ENCODE results near the gene PRR5. TPM values are rescaled to one million over a fixed set of nuclear protein-coding genes. Genes with fewer than 3 reads are reported as not detected.

PRR5 gene
- total RNA-seq, 4 donors from 2014 or later, result 0.29 to 20.0 (median 10.8) TPM

DNA sequence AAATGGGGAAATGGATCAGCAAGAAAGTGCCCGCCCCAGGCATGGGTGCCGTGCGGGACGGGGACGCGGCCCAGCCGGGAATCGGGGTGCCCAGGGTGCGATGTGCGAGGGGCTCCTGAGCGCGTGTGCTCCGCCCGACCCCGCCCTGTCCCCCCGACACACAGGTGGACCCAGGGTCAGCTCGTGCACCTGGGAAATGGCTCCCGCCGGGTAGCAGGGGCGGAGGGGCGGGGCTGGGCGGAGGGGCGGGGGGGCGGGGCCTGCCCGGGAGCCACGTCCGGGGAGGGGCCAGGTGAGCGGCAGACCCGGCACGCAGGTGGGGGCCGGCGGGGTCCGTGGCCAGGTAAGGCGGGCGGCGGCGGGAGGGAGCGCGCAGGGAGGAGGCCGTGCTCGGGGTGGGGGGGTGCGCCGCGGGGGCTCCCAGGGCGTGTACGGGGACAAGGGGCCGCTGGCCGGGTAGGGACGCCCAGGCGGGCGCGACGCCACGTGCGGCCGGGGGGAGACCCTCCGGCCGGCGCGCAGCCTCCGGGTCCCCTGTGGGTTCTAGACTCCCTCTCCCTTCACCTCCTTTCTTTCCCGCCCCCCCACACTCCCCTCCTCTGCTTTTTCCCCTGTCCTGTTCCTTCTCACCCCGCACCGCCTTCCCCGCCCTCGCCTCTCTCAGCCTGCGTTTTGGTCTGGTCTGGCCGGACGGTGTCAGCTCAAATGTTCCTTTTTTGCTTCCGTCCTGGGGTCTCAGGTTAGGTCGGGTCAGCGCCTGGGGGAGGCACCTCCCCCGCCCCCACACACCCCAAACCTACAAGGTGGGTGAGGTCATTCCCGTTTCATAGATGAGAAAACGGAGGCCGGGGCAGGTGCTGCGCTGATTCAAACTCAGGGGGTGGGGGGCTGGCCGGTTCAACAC, 50.5 kb downstream of the PRR5 start, which contains the start of gene ARHGAP8:
Gene ARHGAP8 (plus strand): TSS at position 291 of the 904 bp plus-strand sequence. CDS start 33,953 bp downstream, outside the sequence.
- Histone ChIP-seq H3K4me3 (no peak within 1 kb of the TSS), H3K4me1 (peaks cover 0 to 5% of the 10 kb centered on the region in 2 donors), H3K27ac (no peak within 1 kb of the TSS), H3K9me3 (peaks cover 0 to 9% of the 10 kb centered on the region in 2 donors), H3K27me3 (peaks cover 0 to 22% of the 10 kb centered on the region in 2 donors), H3K36me3 (no peaks in the 10 kb centered on the region)
- intact Hi-C loops (cut with DNase I; ENCODE audit: low total_unique reads), result no loop called here
- TF ChIP-seq, protein P1, sequence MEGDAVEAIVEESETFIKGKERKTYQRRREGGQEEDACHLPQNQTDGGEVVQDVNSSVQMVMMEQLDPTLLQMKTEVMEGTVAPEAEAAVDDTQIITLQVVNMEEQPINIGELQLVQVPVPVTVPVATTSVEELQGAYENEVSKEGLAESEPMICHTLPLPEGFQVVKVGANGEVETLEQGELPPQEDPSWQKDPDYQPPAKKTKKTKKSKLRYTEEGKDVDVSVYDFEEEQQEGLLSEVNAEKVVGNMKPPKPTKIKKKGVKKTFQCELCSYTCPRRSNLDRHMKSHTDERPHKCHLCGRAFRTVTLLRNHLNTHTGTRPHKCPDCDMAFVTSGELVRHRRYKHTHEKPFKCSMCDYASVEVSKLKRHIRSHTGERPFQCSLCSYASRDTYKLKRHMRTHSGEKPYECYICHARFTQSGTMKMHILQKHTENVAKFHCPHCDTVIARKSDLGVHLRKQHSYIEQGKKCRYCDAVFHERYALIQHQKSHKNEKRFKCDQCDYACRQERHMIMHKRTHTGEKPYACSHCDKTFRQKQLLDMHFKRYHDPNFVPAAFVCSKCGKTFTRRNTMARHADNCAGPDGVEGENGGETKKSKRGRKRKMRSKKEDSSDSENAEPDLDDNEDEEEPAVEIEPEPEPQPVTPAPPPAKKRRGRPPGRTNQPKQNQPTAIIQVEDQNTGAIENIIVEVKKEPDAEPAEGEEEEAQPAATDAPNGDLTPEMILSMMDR (IDR thresholded peaks at IDR 0.05), result no peak
- no peak for DNase-seq

DNA sequence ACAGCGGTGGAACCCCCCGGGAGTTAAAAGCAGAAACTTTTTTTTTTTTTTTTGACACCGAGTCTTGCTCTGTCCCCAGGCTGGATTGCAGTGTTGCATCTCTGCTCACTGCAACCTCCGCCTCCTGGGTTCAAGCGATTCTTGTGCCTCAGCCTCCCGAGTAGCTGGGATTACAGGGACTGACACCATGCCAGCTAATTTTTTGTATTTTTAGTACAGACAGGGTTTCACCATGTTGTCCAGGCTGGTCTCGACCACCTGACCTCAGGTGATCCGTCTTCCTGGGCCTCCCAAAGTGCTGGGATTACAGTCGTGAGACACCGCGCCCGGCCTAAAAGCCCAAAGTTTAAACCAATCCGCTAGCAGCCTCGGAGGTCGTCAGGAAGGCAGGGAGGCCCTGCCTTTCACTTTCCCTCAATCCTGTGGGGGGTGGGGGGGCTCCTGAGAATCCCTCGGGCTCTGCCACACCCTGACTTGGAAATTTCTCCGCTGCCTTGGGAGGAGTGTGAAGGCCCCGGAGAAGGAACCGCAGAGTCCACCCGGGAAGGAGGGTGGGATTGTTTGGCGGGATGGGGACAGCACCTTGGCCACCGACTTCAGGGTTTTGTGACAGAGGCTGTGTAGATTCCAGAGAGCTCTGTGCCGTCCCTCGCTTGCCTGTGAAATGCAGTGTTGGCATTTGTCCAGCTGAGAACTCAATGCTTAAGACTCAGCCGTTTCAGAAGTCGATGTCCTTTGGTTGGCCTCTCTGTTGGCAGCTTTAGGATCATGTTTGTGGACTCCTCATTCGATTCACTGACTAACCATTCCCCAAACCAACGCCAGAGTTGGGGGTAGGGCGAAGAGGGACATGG, 51.4 kb downstream of the PRR5 start:
- Histone ChIP-seq H3K27ac (no peak overlapping the region), H3K4me3 (no peak overlapping the region)

DNA sequence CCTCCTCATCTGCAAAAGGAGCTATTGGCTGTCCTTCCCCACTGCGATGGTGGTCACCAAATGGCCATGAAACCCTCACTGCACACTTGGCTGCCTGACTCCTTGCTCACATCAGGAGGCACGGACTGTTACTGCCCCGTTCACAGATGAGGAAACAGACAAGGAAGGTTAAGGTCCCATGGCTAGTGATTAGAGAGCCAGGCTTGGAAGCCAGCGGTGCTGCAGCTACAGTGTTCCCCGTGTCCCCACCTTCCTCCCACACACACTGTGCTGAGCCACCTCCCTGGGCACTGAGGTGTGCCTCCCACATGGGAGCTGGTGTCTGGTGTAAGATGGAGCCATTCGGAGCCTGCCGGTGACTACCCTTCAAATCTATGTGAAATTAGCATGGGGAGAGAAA, 53.0 kb downstream of the PRR5 start:
- Histone ChIP-seq H3K36me3 (no peaks in the 10 kb centered on the region), H3K27me3 (peaks cover 0 to 22% of the 10 kb centered on the region in 2 donors), H3K9me3 (peaks cover 0 to 9% of the 10 kb centered on the region in 2 donors), H3K4me1 (peaks cover 0 to 5% of the 10 kb centered on the region in 2 donors), H3K4me3 (no peak overlapping the region), H3K27ac (no peak overlapping the region)
- no peak for DNase-seq
- intact Hi-C loops (cut with DNase I; ENCODE audit: low total_unique reads), result no loop called here
- TF ChIP-seq POLR2A (IDR thresholded peaks at IDR 0.05), result no peak
- TF ChIP-seq, protein P1 (IDR thresholded peaks at IDR 0.05), result no peak

More for the DNA sequence above, 51.4 kb downstream of the PRR5 start:
- intact Hi-C loops (cut with DNase I; ENCODE audit: low total_unique reads), result no loop called here
- H3K4me1 ChIP-seq, result peaks cover 0 to 5% of the 10 kb centered on the region in 2 donors
- no peaks in the 10 kb centered on the region for H3K36me3 ChIP-seq
- no peak for DNase-seq
- TF ChIP-seq, protein P1 (IDR thresholded peaks at IDR 0.05), result no peak
- no peak for TF ChIP-seq POLR2A (IDR thresholded peaks at IDR 0.05)
- H3K27me3 ChIP-seq, result peaks cover 0 to 22% of the 10 kb centered on the region in 2 donors
- H3K9me3 ChIP-seq, result peaks cover 0 to 9% of the 10 kb centered on the region in 2 donors

DNA sequence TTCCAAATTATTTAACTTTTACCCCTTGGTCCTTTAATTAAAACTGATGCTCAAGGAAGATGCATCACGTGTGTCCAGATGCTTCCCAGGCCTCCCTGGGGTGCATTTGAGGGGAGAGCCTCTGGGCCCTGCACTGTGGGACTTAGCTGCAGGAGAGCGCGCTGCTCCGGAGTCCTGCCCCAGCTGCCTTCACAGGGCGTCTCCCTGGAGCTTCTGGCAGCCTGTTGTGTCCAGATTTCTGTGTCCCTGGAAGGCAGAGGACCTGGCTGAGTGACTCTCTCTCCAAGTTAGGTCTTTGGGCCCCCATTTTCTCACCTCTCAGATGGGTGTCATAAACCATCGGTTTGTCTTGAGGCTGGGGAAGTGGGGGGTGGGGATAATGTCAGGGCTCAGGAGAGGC, 53.4 kb downstream of the PRR5 start:
- H3K27me3 ChIP-seq, result peaks cover 0 to 18% of the 10 kb centered on the region in 2 donors
- intact Hi-C loops (cut with DNase I; ENCODE audit: low total_unique reads), result no loop called here

More for the DNA sequence above, 53.4 kb downstream of the PRR5 start:
- Histone ChIP-seq H3K4me1 (peaks cover 0 to 5% of the 10 kb centered on the region in 2 donors), H3K4me3 (no peak overlapping the region), H3K9me3 (peaks cover 0 to 9% of the 10 kb centered on the region in 2 donors), H3K36me3 (no peaks in the 10 kb centered on the region), H3K27ac (no peak overlapping the region)
- TF ChIP-seq, protein P1 (IDR thresholded peaks at IDR 0.05), result no peak
- TF ChIP-seq POLR2A (IDR thresholded peaks at IDR 0.05), result no peak
- no peak for DNase-seq
